Islet of Langerhans (tissue), 1 donor: Measurements from ENCODE around the gene DYRK3.
"Not testable (repeated sequence)": the region's sequence is repeated elsewhere in the genome, so short reads cannot be mapped to it uniquely, and the experiment has no call there.

Experiments used
- FAIRE-seq: peaks from one replicate; lab custom pipeline; 2011; peaks lifted over from hg19 to GRCh38; lab: Jason Lieb, UNC

DYRK3 gene

GRCh38 chr1:206635080-206635977 lies at the start of gene DYRK3:
Gene DYRK3, plus strand, starts transcription at chr1:206635536. Its CDS starts 168 bp downstream, at chr1:206635704.
- FAIRE-seq: no peak

DNA sequence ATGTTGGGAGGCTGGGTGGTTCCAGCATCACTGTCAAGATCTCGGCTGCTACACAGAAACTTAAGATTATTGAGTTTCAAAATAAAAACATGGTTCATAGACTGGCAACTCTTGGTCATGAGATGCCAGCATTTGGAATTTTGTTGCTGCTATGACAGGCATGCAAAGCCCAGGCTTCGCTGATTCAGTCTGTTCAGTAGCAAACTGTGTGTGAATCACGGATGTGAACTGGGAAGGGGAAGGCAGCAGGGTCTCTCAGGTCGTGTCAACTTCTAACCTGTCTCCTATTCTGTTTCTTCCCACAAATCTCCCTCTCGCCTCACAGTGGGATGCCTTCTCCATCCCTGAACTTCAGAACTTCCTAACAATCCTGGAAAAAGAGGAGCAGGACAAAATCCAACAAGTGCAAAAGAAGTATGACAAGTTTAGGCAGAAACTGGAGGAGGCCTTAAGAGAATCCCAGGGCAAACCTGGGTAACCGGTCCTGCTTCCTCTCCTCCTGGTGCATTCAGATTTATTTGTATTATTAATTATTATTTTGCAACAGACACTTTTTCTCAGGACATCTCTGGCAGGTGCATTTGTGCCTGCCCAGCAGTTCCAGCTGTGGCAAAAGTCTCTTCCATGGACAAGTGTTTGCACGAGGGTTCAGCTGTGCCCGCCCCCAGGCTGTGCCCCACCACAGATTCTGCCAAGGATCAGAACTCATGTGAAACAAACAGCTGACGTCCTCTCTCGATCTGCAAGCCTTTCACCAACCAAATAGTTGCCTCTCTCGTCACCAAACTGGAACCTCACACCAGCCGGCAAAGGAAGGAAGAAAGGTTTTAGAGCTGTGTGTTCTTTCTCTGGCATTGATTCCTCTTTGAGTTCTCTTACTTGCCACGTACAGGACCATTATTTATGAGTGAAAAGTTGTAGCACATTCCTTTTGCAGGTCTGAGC lies 48.6 kb upstream of the DYRK3 start:
- FAIRE-seq: no peak

- FAIRE-seq: no peak
These were observed 47.4 kb upstream of the DYRK3 start for GRCh38 chr1:206587904-206588303.

- no peak for FAIRE-seq
These were observed 46.8 kb upstream of the DYRK3 start for GRCh38 chr1:206588492-206588891.

- FAIRE-seq: no peak
These were observed 46.1 kb upstream of the DYRK3 start for GRCh38 chr1:206589206-206589605.

DNA sequence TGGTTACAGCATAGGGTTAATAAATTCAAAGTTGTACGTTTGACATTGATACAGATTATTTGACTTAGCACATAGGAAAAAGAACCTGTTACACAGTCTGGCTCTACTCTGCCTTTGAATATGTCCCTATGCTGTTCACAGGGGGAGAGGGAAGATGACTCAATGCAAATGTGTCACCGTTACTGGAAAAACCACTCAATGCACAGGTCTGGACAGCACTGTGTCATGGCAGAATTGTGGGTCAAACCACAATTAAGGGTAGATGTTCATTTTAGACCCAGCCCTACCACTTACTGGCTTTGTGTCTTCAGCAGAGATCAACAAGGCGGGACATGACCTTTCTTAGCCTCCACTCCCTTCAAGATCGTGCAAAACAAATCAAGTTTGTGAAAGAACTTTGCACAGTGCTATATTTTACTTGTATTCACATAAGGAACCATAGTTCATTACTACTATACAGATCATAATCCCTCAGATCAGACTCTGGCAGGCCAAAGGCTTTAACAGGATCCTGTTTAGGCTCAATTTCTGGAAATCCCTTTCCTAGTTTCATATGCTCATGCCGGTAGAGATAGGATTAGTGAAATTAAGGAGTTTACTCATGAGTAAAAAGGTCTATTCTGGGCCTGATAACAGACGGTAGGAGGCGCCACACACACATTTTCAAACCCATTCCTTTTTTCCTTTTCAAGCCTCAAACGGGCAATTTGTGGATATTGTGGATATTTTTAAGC lies 45.1 kb upstream of the DYRK3 start:
- no peak for FAIRE-seq

GRCh38 chr1:206591226-206591625 lies 44.1 kb upstream of the DYRK3 start:
- FAIRE-seq: no peak

DNA sequence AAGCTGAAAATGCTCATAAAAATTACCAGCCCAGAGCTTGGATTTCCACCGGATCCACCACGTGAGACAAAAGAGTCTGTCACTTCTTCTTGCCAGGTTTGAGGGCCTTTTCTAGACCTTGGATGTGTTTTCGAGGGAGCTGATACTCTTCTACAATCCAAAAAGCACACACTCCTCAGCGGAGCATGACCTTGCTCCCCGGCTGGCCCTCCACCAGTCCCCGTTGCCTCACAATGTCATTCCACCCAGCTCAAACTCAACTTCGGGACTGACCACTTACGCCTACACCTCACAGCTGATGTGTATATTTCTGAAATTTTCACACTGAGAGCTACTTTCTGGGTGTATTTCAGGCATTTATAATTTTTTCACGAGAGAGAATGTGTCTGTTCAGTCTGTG lies 43.6 kb upstream of the DYRK3 start:
- no peak for FAIRE-seq

GRCh38 chr1:206593351-206593925 lies 41.9 kb upstream of the DYRK3 start:
- no peak for FAIRE-seq

- no peak for FAIRE-seq
These were observed 39.6 kb upstream of the DYRK3 start for GRCh38 chr1:206595581-206596318.

DNA sequence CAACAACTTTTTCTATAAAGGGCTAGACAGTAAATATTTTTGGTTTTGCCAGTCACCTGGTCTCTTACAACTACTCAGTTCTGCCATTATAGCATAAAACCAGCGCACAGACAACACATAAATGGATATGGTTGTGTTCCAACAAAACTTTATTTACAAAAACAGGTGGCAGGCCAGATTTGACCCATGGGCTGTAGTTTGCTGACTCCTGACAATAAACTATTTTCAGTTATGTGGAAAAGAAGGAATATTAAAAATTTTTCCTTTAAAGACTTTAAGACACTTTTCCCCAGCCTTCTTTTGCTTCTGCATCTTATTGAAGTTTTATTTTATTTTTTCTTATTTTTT lies 39.0 kb upstream of the DYRK3 start:
- no peak for FAIRE-seq

DNA sequence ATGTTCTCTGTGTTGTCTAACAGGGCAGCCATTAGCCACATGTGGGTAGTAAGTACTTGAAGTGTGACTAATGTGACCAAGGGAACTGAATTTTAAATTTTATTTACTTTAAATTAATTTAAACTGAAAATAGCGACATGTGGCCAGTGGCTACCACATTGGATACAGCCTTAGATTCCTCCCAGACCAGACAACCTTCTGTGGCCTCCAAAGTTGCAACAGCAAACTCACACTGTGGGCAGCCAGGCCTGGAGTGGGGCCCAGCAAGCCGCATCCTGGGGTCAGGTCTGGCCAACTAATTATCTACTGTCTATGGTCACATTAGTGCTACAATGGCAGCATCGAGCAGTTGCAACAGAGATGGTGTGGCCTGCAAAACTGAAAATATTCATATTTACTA lies 34.8 kb upstream of the DYRK3 start:
- no peak for FAIRE-seq

DNA sequence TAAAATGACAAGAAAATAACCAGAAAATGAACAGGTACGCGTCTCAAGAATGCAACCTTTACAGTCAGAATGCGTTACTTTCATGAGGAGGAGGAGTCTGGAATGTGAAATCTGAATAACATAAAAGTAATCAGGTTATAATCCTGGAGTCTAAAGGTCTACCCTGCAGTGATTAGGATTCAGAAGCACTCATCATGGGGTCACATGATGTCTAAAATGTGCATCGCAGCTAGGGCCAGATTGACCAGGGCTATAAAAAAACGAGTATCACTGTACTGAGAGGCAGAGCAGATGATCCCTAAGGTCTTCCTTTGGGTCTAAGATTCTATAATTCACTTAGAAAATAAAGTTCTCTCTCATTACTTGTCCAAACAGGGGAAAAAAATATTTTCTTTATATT lies 30.5 kb upstream of the DYRK3 start:
- no peak for FAIRE-seq

DNA sequence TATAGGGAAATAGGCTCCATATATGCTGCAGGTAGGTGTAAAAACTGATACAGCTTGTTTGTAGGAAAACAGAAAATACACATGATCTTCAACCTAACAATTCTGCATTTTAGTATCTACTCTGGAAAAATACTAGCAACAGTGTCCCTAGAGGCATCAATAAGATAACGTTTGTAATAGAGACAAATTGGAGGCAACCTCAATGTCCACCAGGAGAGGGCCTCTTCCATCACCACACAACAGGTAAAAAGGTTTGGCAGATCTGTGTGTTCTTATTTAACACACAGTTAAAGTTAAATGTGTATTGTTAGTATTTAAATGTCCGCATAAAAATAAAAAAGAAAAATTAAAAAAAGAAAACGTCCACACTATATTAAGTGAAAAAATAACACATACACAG lies 28.5 kb upstream of the DYRK3 start:
- no peak for FAIRE-seq

DNA sequence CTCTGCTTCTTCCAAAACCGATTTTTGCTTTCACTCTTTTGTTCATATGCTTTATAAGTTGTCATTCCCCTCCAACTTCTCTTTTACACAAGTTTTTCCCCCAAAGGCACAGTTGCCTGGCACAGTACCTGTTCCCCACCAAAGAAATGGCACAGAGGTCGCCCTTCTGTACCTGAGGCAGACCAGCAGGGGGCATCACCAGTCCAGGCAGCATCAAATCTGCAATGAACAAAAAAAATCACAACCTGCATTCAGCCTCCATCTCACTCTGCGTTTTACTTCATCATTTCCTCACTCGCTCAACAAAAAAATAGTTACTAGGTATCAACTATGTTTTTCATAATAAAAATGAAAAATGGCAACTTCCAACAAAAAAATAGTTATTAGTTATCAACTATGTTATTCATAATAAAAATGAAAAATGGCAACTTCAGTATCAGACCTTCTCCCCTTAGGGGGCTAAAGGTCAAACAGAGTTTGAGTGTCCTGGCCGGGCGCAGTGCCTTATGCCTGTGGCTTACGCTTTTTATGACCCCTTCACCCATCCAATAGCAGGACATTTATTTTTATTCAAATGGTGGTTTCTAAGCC lies 27.1 kb upstream of the DYRK3 start:
- FAIRE-seq: no peak

DNA sequence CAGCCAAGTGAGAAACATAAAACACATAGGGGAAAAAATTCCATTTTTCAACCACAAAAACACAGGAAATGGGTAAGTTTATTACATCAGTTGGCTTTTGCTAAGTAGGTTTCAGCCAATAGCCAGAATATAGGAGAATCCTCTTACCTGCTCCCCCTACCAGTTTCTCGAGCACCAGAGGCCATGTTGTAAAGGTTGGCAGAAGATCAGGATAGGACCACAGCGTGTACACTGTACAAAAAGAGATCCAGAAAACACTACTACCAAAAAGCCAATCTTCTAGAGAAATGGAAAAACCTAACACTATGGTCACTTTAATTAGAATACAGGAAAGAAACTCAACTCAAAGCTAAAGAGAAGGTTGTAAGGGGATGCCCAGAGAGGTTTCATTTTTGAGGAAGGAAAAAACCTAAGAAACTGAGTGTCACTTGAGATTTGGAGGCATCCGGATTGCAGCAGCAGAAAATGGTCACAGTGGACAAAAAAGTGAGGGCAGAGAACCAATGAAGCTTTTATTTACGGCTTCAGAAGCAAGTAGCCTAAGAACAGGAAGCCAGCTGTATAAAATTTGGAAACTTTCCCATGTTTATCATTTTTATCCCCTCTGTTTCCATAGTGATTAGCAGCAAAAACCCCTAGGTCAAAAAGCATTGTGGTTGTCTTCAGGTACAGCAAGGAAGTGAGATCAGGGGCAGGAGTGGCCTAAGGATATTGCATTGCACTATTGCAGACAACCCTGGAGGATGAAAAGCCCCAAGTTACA lies 25.9 kb upstream of the DYRK3 start:
- FAIRE-seq: no peak

DNA sequence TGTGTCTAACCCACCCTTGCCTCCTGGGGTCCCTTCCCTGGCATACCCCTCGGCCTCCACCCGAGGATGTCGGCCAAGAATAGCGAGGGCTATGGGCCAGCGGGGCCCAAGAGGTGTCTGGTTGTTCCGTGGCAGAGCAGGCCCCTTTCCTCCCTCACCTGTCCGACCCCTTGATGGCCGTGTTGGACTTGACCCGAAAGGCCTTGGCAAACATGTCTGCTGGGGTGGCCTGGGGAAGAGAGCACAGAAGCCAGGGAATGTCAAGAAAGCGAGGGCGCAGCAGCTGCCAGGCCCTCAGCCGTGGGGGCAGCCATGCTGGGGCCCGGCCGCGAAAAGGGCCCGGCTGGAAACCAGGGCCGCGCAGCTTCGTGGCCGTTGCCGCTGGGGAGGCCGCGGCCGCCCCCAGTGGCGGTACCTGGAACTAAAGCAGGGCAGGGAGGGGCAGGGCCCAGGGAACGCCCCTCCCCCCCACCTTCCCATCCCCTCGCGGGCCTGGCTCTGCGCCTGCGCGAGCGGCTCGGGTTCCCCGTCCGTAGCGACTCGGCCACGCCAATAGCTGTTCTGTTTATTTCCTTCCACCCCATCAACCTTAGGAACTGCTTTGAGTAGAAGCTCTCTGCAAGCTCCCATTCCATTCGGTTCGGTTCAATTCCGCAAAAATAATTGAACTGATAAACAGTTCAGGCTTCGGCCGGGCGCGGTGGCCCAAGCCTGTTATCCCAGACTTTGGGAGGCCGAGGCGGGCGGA lies 23.0 kb upstream of the DYRK3 start, which contains the start of gene EIF2D:
Gene EIF2D, minus strand, starts transcription at position 337 of the 748 bp plus-strand sequence. Its CDS starts 123 bp downstream, at position 214.
- no peak for FAIRE-seq

- not testable (repeated sequence) for FAIRE-seq
These were observed 8.9 kb upstream of the DYRK3 start for GRCh38 chr1:206626396-206626795.

DNA sequence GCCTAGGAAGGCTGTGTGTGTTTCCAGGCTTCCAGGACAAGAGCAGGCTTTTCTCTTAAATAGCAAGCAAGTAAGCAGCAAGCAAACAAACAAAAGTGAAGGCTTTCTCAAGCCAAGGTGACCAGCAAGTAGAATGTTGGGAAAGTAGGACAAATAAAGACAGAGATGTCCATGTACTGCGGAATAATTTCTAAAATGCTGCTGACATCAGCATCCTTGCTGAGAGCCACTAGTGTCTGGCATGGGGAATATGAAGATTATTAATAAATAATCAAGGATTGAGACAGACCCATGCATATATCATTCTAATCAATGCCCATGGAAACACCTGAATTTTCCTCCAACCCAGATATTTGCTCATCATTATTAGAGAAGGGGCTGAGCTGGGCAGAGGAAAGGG lies 6.4 kb upstream of the DYRK3 start:
- FAIRE-seq: no peak
